Endothelial cell of umbilical vein (primary cell): ENCODE results near the gene LIN54. TPM values are rescaled to one million over a fixed set of nuclear protein-coding genes. Genes with fewer than 3 reads are reported as not detected.
A peak's percentile ranks its signal among the peaks of the same experiment; 100 is the strongest.

Source experiments
- BruUV-seq: library from RNA; stranded (reverse); fragments of 400-500 nt; replicated peaks from 2 replicates; lab custom pipeline; 2021; lab: Mats Ljungman, UMichigan
- CTCF ChIA-PET: fragments of 300-600, 350-600 bp; sonication (Branson Sonifier 250); formaldehyde crosslinking; loops from one replicate; lab custom pipeline; 2021; ENCODE audit warnings: antibody characterized with exemption, inconsistent platforms; lab: Charles Lee
- POLR2A ChIA-PET: fragments of 300-600, 350-600 bp; sonication (Branson Sonifier 250); formaldehyde crosslinking; loops from one replicate; lab custom pipeline; 2021; ENCODE audit warnings: antibody characterized with exemption, inconsistent platforms; lab: Charles Lee
- DNase-seq: peaks from one replicate; pipeline ENCODE4 v3.0.0-alpha.2; 2011; ENCODE audit warnings: low read depth, low spot score
- FAIRE-seq: peaks from 2 replicates; lab custom pipeline; 2011; peaks lifted over from hg19 to GRCh38; lab: Jason Lieb, UNC
- H2AFZ ChIP-seq: 2 replicates; pipeline ENCODE4 v1.6.0; 2012; ENCODE audit warnings: low read depth, low read length, control low read depth, inconsistent platforms
- H3K27ac ChIP-seq: 2 replicates; pipeline ENCODE4 v1.5.1; 2011; ENCODE audit warnings: low read depth, mild to moderate bottlenecking, control low read depth, low read length, moderate library complexity; ENCODE audit not compliant: insufficient read depth
- H3K27me3 ChIP-seq, 2 experiments: 2 replicates each; pipeline versions ENCODE4 v1.6.0 to v1.6.1; 2011; ENCODE audit warnings: low read length in 2 of 2, mixed read lengths in 1 of 2; ENCODE audit not compliant: control insufficient read depth in 2 of 2, insufficient read depth in 2 of 2
- H3K36me3 ChIP-seq, 2 experiments: 2 replicates in 1 of 2; 3 replicates in 1 of 2; pipeline ENCODE4 v1.5.1; 2011; ENCODE audit warnings: low read length in 2 of 2, mild to moderate bottlenecking in 1 of 2, moderate library complexity in 1 of 2; ENCODE audit not compliant: control insufficient read depth in 2 of 2, insufficient read depth in 2 of 2; ENCODE audit errors: extremely low read depth in 1 of 2
- H3K4me1 ChIP-seq: 3 replicates; pipeline ENCODE4 v1.5.1; 2011; ENCODE audit warnings: mild to moderate bottlenecking, low read length; ENCODE audit not compliant: control insufficient read depth, insufficient read depth; ENCODE audit errors: extremely low read depth
- H3K4me2 ChIP-seq: 2 replicates; pipeline ENCODE4 v1.6.1; 2011; ENCODE audit warnings: low read length, control low read depth, mixed read lengths; ENCODE audit not compliant: insufficient read depth
- H3K4me3 ChIP-seq, 3 experiments: fragments of 200-600 bp in 1 of 3; sonication (generic), shearing (Covaris generic) in 1 of 3; replicated peaks in 1 of 3; 2 replicates each; pipeline ENCODE4 v1.5.1; 2011 to 2016; ENCODE audit warnings: control low read depth in 3 of 3, low read length in 3 of 3, mild to moderate bottlenecking in 2 of 3, inconsistent platforms in 1 of 3, low read depth in 1 of 3, moderate library complexity in 1 of 3; ENCODE audit not compliant: insufficient read depth in 1 of 3
- H3K79me2 ChIP-seq: 2 replicates; pipeline ENCODE4 v1.6.0; 2012; ENCODE audit warnings: low read length, inconsistent platforms; ENCODE audit not compliant: control insufficient read depth, insufficient read depth
- H3K9ac ChIP-seq: replicated peaks from 2 replicates; pipeline ENCODE3; 2011; ENCODE audit warnings: low read length, control low read depth; ENCODE audit not compliant: insufficient read depth; ENCODE audit errors: extremely low read depth
- H3K9me1 ChIP-seq: replicated peaks from 3 replicates; pipeline ENCODE4 v1.6.0; 2011; ENCODE audit warnings: mild to moderate bottlenecking, low read length; ENCODE audit not compliant: control insufficient read depth, insufficient read depth; ENCODE audit errors: extremely low read depth
- H3K9me3 ChIP-seq: replicated peaks from 2 replicates; pipeline ENCODE4 v1.5.1; 2012; ENCODE audit warnings: low read length, inconsistent platforms; ENCODE audit not compliant: control insufficient read depth, insufficient read depth
- H4K20me1 ChIP-seq: replicated peaks from 2 replicates; pipeline ENCODE3; 2011; ENCODE audit warnings: mild to moderate bottlenecking, low read length; ENCODE audit not compliant: control insufficient read depth, insufficient read depth; ENCODE audit errors: extremely low read depth
- CTCF ChIP-seq, 2 donors: IDR thresholded peaks; 1 replicate in 1 of 2; 2 replicates in 1 of 2; pipeline ENCODE4 v1.5.1; 2011; ENCODE audit warnings: low read length in 2 of 2, mild to moderate bottlenecking in 2 of 2, moderate library complexity in 2 of 2, control low read depth in 1 of 2, inconsistent platforms in 1 of 2, low read depth in 1 of 2; ENCODE audit not compliant: insufficient read depth in 1 of 2; ENCODE audit errors: extremely low read depth in 1 of 2
- EZH2 ChIP-seq: IDR thresholded peaks from 2 replicates; pipeline ENCODE4 v1.6.1; 2012; ENCODE audit warnings: borderline replicate concordance, low read depth, mild to moderate bottlenecking, moderate library complexity, low read length, inconsistent platforms; ENCODE audit not compliant: severe bottlenecking
- FOS ChIP-seq: IDR thresholded peaks from 2 replicates; pipeline ENCODE4 v1.6.1; 2011; ENCODE audit warnings: mild to moderate bottlenecking, low read length, moderate library complexity, borderline replicate concordance; ENCODE audit not compliant: insufficient read depth
- GATA2 ChIP-seq: IDR thresholded peaks from 2 replicates; pipeline ENCODE4 v1.7.0; 2011; ENCODE audit warnings: low read depth, mild to moderate bottlenecking, moderate library complexity, mixed read lengths, low read length; ENCODE audit not compliant: insufficient read length, insufficient read depth
- JUN ChIP-seq: IDR thresholded peaks from 2 replicates; pipeline ENCODE4 v1.6.1; 2011; ENCODE audit warnings: borderline replicate concordance, low read depth; ENCODE audit not compliant: insufficient read length, insufficient read depth
- MAX ChIP-seq: IDR thresholded peaks from 2 replicates; pipeline ENCODE4 v1.6.1; 2011; ENCODE audit not compliant: insufficient read depth, insufficient read length
- MYC ChIP-seq: IDR thresholded peaks from one replicate; pipeline ENCODE4 v1.6.1; 2011; ENCODE audit warnings: mild to moderate bottlenecking, low read depth, low read length
- POLR2A ChIP-seq: IDR thresholded peaks from 2 replicates; pipeline ENCODE4 v1.6.1; 2012; ENCODE audit warnings: low read depth, mild to moderate bottlenecking, control low read depth, low read length
- POLR2AphosphoS5 ChIP-seq: IDR thresholded peaks from 2 replicates; pipeline ENCODE4 v1.6.1; 2012; ENCODE audit warnings: low read depth, mild to moderate bottlenecking, control low read depth, low read length, moderate library complexity; ENCODE audit not compliant: insufficient read depth
- dilution Hi-C: fragments of 300-500 bp; cut with MboI; formaldehyde crosslinking; loops from one replicate; pipeline ENCODE4 v1.15.0; 2019; ENCODE audit warnings: low sequenced_read_pairs; ENCODE audit not compliant: extremely low pct_ligation_motif_present
- intact Hi-C: fragments of 100-400 bp; cut with micrococcal nuclease; formaldehyde crosslinking; loops from one replicate; pipeline ENCODE4 v1.10.0; 2022
- polyA plus RNA-seq, 4 experiments: library from polyadenylated mRNA; depleted of rRNA in 3 of 4; stranded (reverse) in 3 of 4; unstranded in 1 of 4; fragments of >200 nt; gene quantifications; 2 replicates each; pipeline versions ENCODE4 v1.2.1 to v1.2.3, GENCODE V29; 2011 to 2012; ENCODE audit warnings: missing spikeins in 1 of 4
- total RNA-seq: library from RNA; stranded (reverse); gene quantifications from 2 replicates; pipeline ENCODE4 v1.2.3, GENCODE V29; 2021

Gene LIN54
- total and polyA plus RNA-seq, 2 donors (not counting 3 experiments of a cell fraction or from before 2014, with no cell fraction given), result 6.2 to 15.7 TPM

- Histone ChIP-seq H3K9me1 (no peaks in the 10 kb centered on the region), H3K9ac (no peak overlapping the region), H3K4me2 (peak overlapping the region; percentile 37), H3K4me1 (peaks cover 16% of the 10 kb centered on the region), H3K4me3 (no peak overlapping the region), H4K20me1 (no peaks in the 10 kb centered on the region), H2AFZ (no peak overlapping the region), H3K36me3 (no peaks in the 10 kb centered on the region), H3K79me2 (peaks cover under 1% of the 10 kb centered on the region), H3K27ac (no peak overlapping the region), H3K9me3 (no peaks in the 10 kb centered on the region), H3K27me3 (no peaks in the 10 kb centered on the region)
- DNase-seq, result peak; percentile 58
- intact Hi-C loops, result no loop called here
- CTCF ChIA-PET, result interaction anchor here (0.5 to 2.8 kb wide), 4 partner anchors 32 to 443 kb away, joined by 3 to 11 read pairs (median 3); no protein-coding TSS in a partner anchor
- TF ChIP-seq GATA2 (no peak), JUN (peak; percentile 82), POLR2AphosphoS5 (peak; percentile 25), MYC (no peak), FOS (peak; percentile 74)
- POLR2A ChIA-PET, result no interaction called here
- peak; percentile 15 for FAIRE-seq
- dilution Hi-C loops, result no loop called here
- no TSS peak for BruUV-seq
These were observed 105.4 kb downstream of the LIN54 start for GRCh38 chr4:82905205-82905604.

- BruUV-seq, result no TSS peak
- TF ChIP-seq JUN (no peak), POLR2AphosphoS5 (no peak), MYC (no peak), GATA2 (no peak), FOS (no peak), EZH2 (no peak), MAX (no peak), CTCF (IDR thresholded peaks at IDR 0.05; ENCODE audit: extremely low read depth in 1 of 2, insufficient read depth in 1 of 2, low read depth in 1 of 2, low read length in 2 of 2) (no peak), POLR2A (no peak)
- FAIRE-seq (no peak), DNase-seq (no peak)
- Histone ChIP-seq H3K4me3 (no peak overlapping the region), H3K27me3 (no peaks in the 10 kb centered on the region), H3K9me1 (no peaks in the 10 kb centered on the region), H3K9ac (no peak overlapping the region), H3K36me3 (no peaks in the 10 kb centered on the region), H3K4me2 (no peak overlapping the region), H3K9me3 (no peaks in the 10 kb centered on the region), H4K20me1 (no peaks in the 10 kb centered on the region), H2AFZ (no peak overlapping the region), H3K79me2 (peaks cover 15% of the 10 kb centered on the region), H3K4me1 (peaks cover 16% of the 10 kb centered on the region), H3K27ac (no peak overlapping the region)
- dilution Hi-C loops (no loop called here), intact Hi-C loops (no loop called here)
- CTCF ChIA-PET, result interaction anchor here (0.9 kb wide), 1 partner anchor 131 kb away, joined by 4 read pairs; the partner anchor contains the start of gene COPS4
- POLR2A ChIA-PET, result no interaction called here
These were observed 106.9 kb downstream of the LIN54 start for GRCh38 chr4:82903737-82904136.
